Pancreas (tissue), 10 donors: ENCODE data around the gene SLAIN2. TPM values are rescaled to one million over a fixed set of nuclear protein-coding genes. Genes with fewer than 3 reads are reported as not detected.

Experiments used
- ATAC-seq, 4 donors: fragments of 200-7000 bp; cut with Tn5 transposase; one replicate each; pipeline versions ENCODE4 v1.8.0 to v1.9.1; 2020; ENCODE audit warnings: mild to moderate bottlenecking in 4 of 4, moderate library complexity in 4 of 4
- DNase-seq, 6 donors: peaks; one replicate each; pipeline ENCODE4 v3.0.0-alpha.2; 2020
- FAIRE-seq: peaks from 2 replicates; lab custom pipeline; 2012; peaks lifted over from hg19 to GRCh38; lab: Jason Lieb, UNC
- H3K27ac ChIP-seq, 4 donors: fragments of 200-600 bp; sonication (generic); 1 replicate in 3 of 4; 2 replicates in 1 of 4; pipeline versions ENCODE4 v1.5.0 to v1.8.0; 2020
- H3K27me3 ChIP-seq, 4 donors: fragments of 200-600 bp; one replicate each; pipeline ENCODE4 v1.8.0; 2021
- H3K36me3 ChIP-seq, 3 donors: fragments of 200-600 bp; sonication (generic) in 1 of 3; one replicate each; pipeline versions ENCODE4 v1.5.0 to v1.8.0; 2020 to 2021
- H3K4me1 ChIP-seq, 3 donors: fragments of 200-600 bp; one replicate each; pipeline ENCODE4 v1.8.0; 2021
- H3K4me3 ChIP-seq, 4 donors: fragments of 200-600 bp; sonication (generic) in 2 of 4; one replicate each; pipeline versions ENCODE4 v1.5.0 to v1.8.0; 2020 to 2021
- H3K9me3 ChIP-seq, 4 donors: fragments of 200-600 bp; one replicate each; pipeline ENCODE4 v1.8.0; 2021
- CTCF ChIP-seq, 4 donors: fragments of 200-600 bp; sonication (generic) in 3 of 4; IDR thresholded peaks; one replicate each; pipeline versions ENCODE4 v1.5.0 to v1.8.0; 2021; ENCODE audit warnings: antibody characterized with exemption in 4 of 4
- WGBS, 2 donors: extraction: QIAGEN DNeasy Blood & Tissue Kit; methylation state at CpG; one replicate each; pipeline ENCODE4 v1.1.7; 2013; 5-methylcytosine and 5-hydroxymethylcytosine counted together
- intact Hi-C, 3 donors: fragments of 100-400 bp; cut with DNase I; formaldehyde crosslinking; loops; one replicate each; pipeline versions ENCODE4 v1.11.1 to v1.14.2; 2022
- polyA plus RNA-seq, 2 donors: library from polyadenylated mRNA; stranded (reverse); fragments of 200-250 nt; gene quantifications; one replicate each; pipeline ENCODE4 v1.2.3, GENCODE V29; 2013
- total RNA-seq, 6 donors: library from RNA; stranded (reverse); fragmentation: NEBNext Ultra II Directional in 4 of 6; extraction: Animal tissue kit (Norgen Biotek cat#: 25700) in 4 of 6; gene quantifications; one replicate each; pipeline versions ENCODE4 v1.2.1 to v1.2.4, GENCODE V29; 2021 to 2023
- donor health status: healthy with polysubstance abuse.
- donor health status: DM: no; HTN: no; CAD: no; lungs with moderate emphysema.
- donor health status: DM: no; HTN: no; CAD: no.
- donor health status: control.
- donor health status: control.
- donor health status: Bipolar disorder and iron deficiency.
- donor health status: DM: yes; HTN: yes; CAD: no.
- donor health status: DM: no; HTN: no; CAD: no.
- donor health status: DM: no; HTN: no; CAD: no.
- donor health status: DM: yes; HTN: yes; CAD: no.

Gene SLAIN2
- total and polyA plus RNA-seq, 8 donors, result 7.0 to 41.4 (median 28.5) TPM

- DNase-seq (no peak), ATAC-seq (no peak), FAIRE-seq (no peak)
- WGBS, 2 donors, result 94 to 98% methylated on average over 4 of the region's 4 CpGs
- no peaks in the 10 kb centered on the region for H3K4me1 ChIP-seq
- no peak overlapping the region for H3K27ac ChIP-seq
- no peaks in the 10 kb centered on the region for H3K27me3 ChIP-seq
- no peaks in the 10 kb centered on the region for H3K9me3 ChIP-seq
- no peak for TF ChIP-seq CTCF (IDR thresholded peaks at IDR 0.05)
- no peaks in the 10 kb centered on the region for H3K36me3 ChIP-seq
- intact Hi-C loops, result no loop called here
- H3K4me3 ChIP-seq, result no peak overlapping the region
Observed at GRCh38 chr4:48409203-48409602, 67.9 kb downstream of the SLAIN2 start.

- no peaks in the 10 kb centered on the region for H3K36me3 ChIP-seq
- intact Hi-C loops, result no loop called here
- FAIRE-seq, result no peak
- no peak for DNase-seq
- H3K27me3 ChIP-seq, result no peaks in the 10 kb centered on the region
- H3K27ac ChIP-seq, result no peak overlapping the region
- no peaks in the 10 kb centered on the region for H3K9me3 ChIP-seq
- ATAC-seq, result no peak
- TF ChIP-seq CTCF (IDR thresholded peaks at IDR 0.05), result no peak
- H3K4me3 ChIP-seq, result no peak overlapping the region
- H3K4me1 ChIP-seq, result no peaks in the 10 kb centered on the region
- WGBS, 2 donors, result 82% methylated on average over 7 of the region's 7 CpGs
Observed at GRCh38 chr4:48410812-48411211, 69.5 kb downstream of the SLAIN2 start.

- FAIRE-seq (no peak), DNase-seq (no peak), ATAC-seq (no peak)
- Histone ChIP-seq H3K4me3 (no peak overlapping the region), H3K9me3 (no peaks in the 10 kb centered on the region), H3K4me1 (no peaks in the 10 kb centered on the region), H3K27ac (no peak overlapping the region), H3K36me3 (peaks cover 0 to 14% (median 0%) of the 10 kb centered on the region in 3 donors), H3K27me3 (no peaks in the 10 kb centered on the region)
- TF ChIP-seq CTCF (IDR thresholded peaks at IDR 0.05), result no peak
- 94 to 95% methylated on average over 6 of the region's 6 CpGs for WGBS, 2 donors
- intact Hi-C loops, result no loop called here
Observed at GRCh38 chr4:48420144-48420543, 78.8 kb downstream of the SLAIN2 start.

GRCh38 chr4:48421101-48421500 lies 79.8 kb downstream of the SLAIN2 start:
- DNase-seq, result no peak
- WGBS, 2 donors, result 100% methylated on average over 2 of the region's 2 CpGs
- FAIRE-seq, result no peak
- no peak overlapping the region for H3K27ac ChIP-seq
- no peak for ATAC-seq
- no peaks in the 10 kb centered on the region for H3K9me3 ChIP-seq
- intact Hi-C loops, result no loop called here
- no peak overlapping the region for H3K4me3 ChIP-seq
- no peaks in the 10 kb centered on the region for H3K4me1 ChIP-seq
- H3K27me3 ChIP-seq, result no peaks in the 10 kb centered on the region
- H3K36me3 ChIP-seq, result peaks cover 0 to 14% (median 0%) of the 10 kb centered on the region in 3 donors
- TF ChIP-seq CTCF (IDR thresholded peaks at IDR 0.05), result no peak

GRCh38 chr4:48428926-48429325 lies 87.6 kb downstream of the SLAIN2 start:
- no peaks in the 10 kb centered on the region for H3K36me3 ChIP-seq
- H3K27me3 ChIP-seq, result no peaks in the 10 kb centered on the region
- DNase-seq (no peak), ATAC-seq (no peak), FAIRE-seq (no peak)
- no peaks in the 10 kb centered on the region for H3K9me3 ChIP-seq
- intact Hi-C loops, result no loop called here
- H3K27ac ChIP-seq, result no peak overlapping the region
- no peak for TF ChIP-seq CTCF (IDR thresholded peaks at IDR 0.05)
- no peaks in the 10 kb centered on the region for H3K4me1 ChIP-seq
- no peak overlapping the region for H3K4me3 ChIP-seq
- WGBS, 2 donors, result 80 to 83% methylated on average over 2 of the region's 2 CpGs
